ENCODE data around the gene TRIM24.

Gene TRIM24

GRCh38 chr7:138581065-138581464 lies 121.0 kb downstream of the TRIM24 start:
- no peak for DNase-seq

GRCh38 chr7:138584283-138584682 lies 124.2 kb downstream of the TRIM24 start:
- DNase-seq: no peak

DNA sequence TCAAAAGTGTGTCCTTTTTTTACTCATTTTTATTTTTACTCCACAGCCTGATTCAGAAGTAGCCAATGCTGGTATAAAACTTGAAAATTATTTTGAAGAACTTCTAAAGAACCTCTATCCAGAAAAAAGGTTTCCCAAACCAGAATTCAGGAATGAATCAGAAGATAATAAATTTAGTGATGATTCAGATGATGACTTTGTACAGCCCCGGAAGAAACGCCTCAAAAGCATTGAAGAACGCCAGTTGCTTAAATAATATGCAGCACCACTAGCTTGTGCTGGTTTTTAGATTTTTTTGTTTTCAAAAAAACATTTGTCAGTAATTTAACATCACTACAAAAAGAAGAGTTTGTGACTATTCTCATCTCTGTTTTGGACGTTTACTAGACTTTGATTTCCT lies 124.6 kb downstream of the TRIM24 start:
- DNase-seq: no peak

- DNase-seq: no peak
Observed at GRCh38 chr7:138585283-138585993, 125.4 kb downstream of the TRIM24 start.

GRCh38 chr7:138587485-138587884 lies 127.4 kb downstream of the TRIM24 start:
- no peak for DNase-seq

DNA sequence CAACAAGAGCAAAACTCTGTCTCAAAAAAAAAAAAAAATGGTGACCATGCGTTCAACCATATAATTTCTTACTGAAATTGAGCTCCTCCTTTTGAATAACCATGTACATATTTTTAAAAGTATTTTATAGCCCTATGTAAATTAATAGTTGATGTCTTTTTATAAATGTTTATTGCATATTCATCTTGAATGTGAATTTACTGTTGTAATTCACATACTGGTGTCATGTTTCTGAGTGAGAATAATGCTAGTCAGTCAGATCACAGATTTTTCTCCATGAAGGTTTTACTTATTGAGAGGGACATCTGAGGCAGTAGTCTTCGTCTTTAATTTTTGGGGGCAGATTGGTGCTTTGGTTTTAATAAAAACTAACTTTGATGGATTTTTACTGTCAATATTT lies 128.9 kb downstream of the TRIM24 start:
- no peak for DNase-seq

DNA sequence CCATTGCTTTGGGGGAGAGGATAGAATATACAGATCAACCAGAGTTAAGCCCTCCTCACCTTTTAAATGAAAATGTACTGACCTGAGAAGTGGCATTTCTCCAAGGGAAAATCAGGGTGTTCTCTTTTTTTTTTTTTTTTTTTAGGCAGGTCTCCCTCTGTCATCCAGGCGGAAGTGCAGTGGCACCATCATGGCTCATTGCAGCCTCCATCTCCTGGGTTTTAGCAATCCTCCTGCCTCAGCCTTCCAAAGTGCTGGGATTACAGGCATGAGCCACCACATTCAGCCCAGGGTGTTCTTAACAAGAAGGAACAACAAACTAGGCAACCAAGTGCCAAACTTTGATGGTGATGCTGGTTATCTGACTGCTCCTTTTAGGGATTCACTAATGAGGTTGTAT lies 130.1 kb downstream of the TRIM24 start:
- no peak for DNase-seq

DNA sequence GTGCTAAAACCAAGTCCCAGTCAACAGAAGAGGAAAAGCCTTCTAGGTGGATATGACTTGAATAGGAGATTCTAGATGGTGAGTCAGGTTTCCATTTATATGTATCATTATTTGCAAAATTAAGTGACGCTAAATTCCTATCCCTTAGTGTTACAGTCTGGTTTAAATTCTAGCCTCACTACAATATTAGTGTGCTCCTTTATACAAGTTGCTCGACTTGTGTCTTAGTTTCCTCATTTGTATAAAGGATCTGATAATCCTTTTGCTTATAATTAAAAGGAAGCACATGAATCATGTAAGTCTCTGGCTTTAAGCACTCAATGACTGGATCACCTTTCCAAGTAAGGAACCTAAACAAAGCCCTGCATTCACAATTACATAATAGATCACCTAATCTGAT lies 135.4 kb downstream of the TRIM24 start:
- DNase-seq: no peak

DNA sequence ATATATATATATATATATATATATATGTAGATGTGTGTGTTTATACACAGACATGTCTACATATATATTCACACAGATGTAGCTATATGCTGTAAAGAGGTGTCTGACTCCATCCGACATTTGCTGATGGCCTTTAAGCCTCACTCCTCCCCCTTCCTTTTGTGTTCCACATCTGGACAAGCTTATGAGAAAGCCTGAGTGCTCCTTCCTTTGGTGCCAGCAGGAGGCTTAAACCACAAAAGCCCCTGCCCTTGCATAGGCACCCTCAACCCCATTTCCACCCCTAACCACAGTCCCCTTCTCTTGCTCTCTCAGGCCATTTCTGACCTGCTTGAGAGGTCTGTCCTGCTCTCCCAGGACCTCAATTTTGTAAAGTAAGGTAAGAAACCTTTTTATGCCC lies 142.4 kb downstream of the TRIM24 start:
- DNase-seq: no peak

- no peak for DNase-seq
Observed at GRCh38 chr7:138603549-138604318, 143.7 kb downstream of the TRIM24 start.

- DNase-seq: no peak
Observed at GRCh38 chr7:138606236-138606635, 146.2 kb downstream of the TRIM24 start.

DNA sequence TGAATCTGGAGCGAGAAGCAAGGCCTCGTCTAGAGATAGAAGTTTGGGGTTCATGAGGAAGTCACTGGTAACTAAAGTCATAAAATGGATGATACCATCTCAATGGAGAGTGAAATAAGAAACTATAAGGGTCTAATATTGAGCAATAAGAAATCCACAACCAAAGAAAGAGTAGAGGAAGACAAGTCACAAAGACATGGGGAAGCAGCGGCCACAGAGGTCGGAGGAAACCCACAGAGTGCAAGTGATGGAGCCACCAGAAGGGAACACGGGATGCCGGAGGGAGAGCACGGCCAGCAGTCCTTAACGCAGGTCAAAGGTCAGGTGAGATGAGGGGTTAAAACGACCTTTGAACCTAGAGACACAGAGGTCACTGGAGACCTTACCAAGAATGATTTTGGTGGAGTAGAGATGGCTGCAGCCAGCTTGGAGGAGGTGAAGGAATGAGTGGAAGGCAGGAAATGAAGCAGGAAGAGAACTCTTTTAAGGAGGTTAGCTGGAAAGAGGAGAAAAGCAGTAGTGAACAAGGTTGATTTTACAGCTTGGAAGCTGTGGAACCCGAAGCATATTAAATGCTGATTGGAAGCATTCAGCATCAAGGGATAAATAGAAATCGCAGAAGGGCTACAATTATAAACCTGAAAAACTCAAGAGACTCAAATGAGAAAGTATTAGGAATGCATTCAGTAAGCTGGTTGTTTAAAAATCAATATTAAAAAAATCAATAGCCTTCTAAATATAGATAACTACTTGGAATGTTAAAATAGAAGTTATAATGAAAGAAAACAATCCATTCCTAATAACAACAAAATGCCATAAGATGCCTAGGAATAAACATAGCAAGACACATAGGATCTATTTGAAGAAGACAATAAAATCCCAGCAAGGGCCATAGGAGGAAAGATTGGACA lies 147.4 kb downstream of the TRIM24 start:
- DNase-seq: peak; percentile 22

DNA sequence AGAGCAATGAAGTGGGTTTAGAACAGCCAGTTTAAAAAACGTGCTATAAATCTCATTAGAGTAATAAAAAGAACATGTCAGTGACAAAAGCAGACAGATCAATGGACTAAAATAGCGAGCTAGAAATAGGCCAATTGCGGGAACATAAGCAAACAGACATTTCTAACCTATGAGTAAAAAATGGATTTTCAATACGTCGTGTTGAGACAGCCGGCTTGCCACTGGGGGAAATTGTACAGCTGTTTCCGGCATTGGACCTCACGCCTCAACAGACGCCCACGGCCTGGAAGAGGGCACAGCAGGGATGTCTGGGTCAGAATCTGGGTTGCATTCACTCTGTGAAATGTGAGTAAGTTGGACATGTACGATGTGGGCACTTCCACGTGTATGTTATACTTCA lies 148.2 kb downstream of the TRIM24 start:
- DNase-seq: peak; percentile 65

GRCh38 chr7:138610671-138611170 lies 150.7 kb downstream of the TRIM24 start:
- DNase-seq: no peak

DNA sequence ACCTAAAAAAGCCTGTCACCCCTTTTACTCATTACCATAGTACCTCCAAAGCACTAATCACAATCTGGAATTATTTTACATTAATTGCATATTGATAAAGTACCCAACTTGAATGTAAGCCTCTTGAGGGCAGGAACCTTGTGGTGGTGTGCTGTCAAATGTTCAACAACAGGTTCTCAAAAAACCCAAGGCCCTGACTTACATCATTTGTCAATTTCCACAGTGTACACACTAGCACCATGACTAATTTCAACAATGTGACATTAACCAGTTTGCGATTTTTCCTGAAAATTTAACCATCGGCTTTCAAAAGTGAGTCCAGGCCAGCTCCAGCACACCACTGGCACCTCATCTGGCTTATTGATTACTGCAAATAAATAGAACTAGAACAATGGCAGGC lies 153.6 kb downstream of the TRIM24 start:
- no peak for DNase-seq

GRCh38 chr7:138616085-138616484 lies 156.0 kb downstream of the TRIM24 start:
- DNase-seq: no peak

DNA sequence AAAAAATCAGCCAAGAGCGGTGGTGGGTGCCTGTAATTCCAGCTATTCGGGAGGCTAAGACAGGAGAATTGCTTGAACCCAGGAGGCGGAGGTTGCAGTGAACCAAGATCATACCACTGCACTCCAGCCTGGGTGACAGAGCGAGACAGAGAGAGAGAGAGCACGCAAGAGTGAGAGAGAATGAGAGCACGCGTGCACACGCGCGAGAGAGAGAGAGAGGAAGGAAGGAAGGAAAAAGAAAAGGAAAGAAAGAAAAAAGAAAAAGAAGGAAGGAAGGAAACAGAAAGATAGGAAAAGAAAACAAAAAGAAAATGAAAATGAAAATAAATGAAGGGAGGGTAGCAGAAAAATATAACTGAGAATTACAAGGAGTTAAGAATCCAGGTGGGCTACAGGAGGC lies 158.4 kb downstream of the TRIM24 start:
- DNase-seq: no peak

GRCh38 chr7:138618933-138619332 lies 158.9 kb downstream of the TRIM24 start:
- DNase-seq: no peak

DNA sequence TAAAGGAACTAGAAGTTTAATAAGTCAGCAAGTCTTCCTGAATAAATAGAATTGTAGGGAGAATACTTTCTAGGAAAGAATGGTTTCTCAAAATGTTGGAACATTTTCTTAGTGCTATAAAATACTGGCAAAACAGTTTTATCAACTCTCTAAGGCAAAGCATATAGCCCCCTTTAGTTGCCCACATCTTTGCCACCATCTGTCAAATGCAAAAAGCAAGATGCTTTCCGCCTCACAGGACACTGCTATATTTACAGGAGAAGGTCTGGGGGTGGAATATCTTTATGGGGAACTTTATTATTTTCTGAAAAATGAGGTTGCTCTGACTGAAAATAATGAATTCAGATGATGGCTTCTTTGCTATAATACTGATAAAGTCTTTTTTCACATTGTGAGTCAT lies 162.8 kb downstream of the TRIM24 start:
- DNase-seq: no peak

GRCh38 chr7:138625084-138625848 lies 165.2 kb downstream of the TRIM24 start:
- DNase-seq: no peak

DNA sequence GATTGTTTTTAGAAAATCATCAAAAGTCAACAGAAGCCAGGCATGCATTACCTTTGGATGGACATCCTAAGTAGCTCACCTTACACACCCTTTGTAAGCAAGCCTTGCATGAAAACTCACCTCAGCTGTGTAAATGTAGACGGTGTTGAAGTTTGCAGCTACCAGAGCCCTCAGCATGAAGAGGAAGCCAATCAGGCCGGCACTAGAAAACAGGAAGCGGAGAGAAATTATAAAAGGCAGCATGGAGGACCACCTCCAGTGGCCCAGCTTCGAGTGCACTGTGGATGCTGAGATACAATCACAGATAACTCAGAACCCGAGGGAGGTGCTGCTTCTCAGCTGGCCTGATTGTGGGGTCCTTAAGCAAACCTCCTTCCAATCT lies 165.8 kb downstream of the TRIM24 start:
- DNase-seq: no peak

DNA sequence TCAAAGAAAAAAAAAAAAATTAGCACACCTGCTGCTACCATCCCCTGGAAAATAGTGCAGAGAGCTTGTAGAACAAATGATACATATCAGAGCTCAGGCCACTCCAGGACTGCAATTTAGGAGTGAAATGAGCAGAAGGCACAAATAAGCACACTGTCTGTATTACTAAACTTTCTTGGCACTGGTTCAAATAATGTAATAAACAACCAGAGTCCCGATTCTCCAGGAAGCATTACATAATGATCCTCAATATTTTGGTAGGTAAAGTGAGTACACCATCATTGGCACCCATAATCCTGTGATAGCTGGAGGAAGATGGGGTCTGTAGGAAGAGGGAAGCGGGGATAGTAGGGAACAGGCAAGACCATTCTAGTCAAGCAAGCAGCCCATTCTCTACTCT lies 166.8 kb downstream of the TRIM24 start:
- no peak for DNase-seq

- no peak for DNase-seq
Observed at GRCh38 chr7:138627361-138627760, 167.3 kb downstream of the TRIM24 start.
